Central memory CD4-positive, alpha-beta T cell (primary cell): ENCODE data around the gene CD8B.

ENCODE experiments used
- DNase-seq: peaks from one replicate; pipeline ENCODE4 v3.0.0; 2022

The CD8B gene

GRCh38 chr2:86794861-86795260 lies 66.8 kb downstream of the CD8B start:
- DNase-seq, result no peak

GRCh38 chr2:86793752-86794151 lies 67.9 kb downstream of the CD8B start:
- DNase-seq, result no peak

GRCh38 chr2:86791573-86791972 lies 70.1 kb downstream of the CD8B start:
- no peak for DNase-seq

DNA sequence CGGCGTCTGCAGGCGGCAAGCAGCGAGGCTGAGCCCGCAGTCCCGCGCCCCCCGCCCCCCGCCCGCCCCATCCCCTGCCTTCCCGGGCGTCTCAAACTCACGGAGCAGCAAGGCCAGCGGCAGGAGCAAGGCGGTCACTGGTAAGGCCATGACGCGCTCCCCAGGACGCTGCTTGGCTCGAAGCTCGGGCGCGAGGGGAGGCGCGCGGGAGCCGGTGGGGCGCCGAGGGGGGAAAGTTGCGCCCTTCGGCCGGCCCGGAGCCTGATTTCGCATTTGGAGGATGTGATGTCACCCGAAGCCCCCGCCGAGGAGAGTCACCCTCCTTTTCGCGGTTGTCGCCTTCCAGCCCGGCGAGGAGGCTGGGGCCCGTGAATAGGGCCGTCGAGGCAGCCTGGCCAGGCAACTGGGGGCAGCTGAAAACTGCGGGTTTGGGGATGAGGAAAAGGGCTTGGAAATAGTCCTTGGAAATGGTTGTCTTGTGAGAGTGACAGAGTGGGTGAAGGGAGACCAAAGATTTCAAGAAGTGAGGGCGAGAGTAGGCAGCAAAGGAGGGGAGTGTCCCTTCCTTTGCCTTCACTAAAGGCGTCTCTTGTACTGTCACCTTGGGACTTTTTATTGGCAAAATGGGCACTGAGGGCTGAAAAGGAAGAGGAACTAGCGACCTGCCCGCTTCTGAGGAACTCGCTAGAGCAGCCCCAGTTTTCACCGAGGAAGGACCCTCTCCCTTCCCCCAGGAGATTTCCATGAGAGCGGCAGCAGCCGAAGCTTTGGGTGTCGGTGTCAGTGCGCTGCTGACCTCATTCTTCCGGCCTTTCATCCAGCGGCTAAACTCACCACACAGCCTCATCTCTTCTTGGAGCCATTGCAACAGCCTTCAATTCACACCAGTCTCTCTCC lies 70.8 kb downstream of the CD8B start, which contains the start of gene CD8A:
Gene CD8A, minus strand, starts transcription at position 238 of the 897 bp plus-strand sequence. Its CDS starts 88 bp downstream, at position 150.
- DNase-seq, result no peak

- DNase-seq, result no peak
These were observed 71.5 kb downstream of the CD8B start for GRCh38 chr2:86790134-86790675.

DNA sequence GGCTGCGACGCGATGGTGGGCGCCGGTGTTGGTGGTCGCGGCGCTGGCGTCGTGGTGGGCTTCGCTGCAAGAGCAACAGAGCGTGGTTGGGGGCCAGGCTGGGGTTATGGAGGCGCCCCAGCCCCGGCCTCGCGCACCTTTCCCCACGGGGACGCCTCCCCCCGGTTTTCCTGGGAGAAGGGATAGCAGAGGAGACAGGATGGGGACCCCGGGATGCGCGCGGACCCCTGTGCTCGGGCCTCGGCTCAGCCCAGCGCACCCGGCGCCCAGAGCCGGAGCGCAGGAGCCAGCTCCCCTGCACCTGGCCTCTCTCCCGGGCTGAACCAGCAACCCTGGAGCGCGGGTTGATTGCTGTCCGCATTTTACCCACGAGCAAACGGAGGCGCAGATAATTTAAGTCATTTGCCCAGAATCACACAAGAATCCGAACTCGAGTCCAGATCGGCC lies 72.0 kb downstream of the CD8B start:
- no peak for DNase-seq

- no peak for DNase-seq
These were observed 72.6 kb downstream of the CD8B start for GRCh38 chr2:86788881-86789686.

DNA sequence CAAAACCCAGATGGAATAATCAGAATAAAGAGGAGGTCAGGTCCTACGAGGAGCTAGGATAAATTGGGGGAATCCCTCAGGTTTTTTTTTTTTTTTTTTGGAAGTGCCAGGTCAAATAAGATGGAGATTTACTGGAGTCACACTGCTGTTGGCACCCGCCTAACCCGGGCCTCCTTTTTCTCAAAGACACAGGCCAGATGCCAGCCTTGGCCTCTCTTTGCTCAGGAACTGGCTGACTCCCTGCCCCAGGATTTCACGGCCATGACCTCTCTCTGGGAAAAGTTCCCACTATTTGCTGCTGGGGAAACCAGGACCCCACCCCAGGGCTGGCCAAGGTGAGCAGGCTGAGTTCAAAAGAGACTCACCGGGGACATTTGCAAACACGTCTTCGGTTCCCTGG lies 73.5 kb downstream of the CD8B start:
- DNase-seq, result no peak

DNA sequence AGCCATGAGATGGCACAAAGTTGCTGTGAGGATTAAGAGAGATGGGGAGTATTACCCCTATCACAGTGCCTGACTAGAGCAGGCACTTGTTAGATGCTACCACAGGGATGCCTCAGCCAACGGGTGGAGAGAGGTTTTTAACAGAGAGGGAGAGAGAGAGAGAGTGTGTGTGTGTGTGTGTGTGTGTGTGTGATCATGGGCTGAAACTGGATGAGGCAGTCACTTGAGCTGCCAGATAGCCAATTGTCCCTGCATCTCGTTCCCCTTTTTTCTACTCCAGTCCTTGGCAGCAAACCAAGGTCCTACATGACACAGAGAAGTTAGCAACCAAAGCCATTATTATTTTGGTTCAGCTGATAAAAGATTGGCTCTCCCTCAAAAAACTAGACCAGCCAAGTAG lies 74.0 kb downstream of the CD8B start:
- DNase-seq, result no peak

GRCh38 chr2:86786001-86786536 lies 75.6 kb downstream of the CD8B start:
- DNase-seq, result no peak

- no peak for DNase-seq
These were observed 76.2 kb downstream of the CD8B start for GRCh38 chr2:86785456-86785855.

DNA sequence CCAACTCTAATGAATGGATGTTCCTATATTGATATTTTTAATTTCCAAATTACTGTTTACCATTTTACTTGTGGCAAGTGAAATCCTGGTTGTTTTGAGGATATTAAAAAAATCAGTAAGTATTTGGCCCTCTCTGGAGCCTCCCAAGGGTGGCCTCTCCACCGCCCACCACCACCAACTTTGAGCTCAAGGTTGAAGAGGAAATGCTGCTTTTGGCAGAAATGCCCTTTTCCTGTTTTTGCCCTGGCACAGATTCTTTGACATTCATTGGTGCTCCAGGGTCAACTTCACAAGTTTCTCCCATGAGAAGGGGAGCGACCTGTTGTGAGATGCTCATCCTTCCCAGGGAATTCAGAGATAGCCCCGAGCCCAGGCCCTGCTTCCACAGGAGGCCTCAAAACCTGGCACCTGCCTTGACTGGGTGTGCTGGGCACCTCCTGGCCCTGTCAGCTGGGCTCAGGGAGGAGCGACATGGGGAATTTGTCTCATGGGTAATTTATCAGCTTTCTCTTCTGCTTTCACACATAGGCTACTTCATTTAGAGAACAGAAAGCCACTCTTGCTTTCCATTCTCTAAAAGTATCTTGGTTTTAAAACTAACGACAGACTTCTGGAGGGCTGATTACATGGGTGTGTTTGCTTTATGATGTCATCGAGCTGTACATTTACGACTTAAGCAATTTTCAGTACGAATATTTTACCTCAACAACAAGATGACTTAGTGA lies 77.9 kb downstream of the CD8B start:
- DNase-seq, result no peak

DNA sequence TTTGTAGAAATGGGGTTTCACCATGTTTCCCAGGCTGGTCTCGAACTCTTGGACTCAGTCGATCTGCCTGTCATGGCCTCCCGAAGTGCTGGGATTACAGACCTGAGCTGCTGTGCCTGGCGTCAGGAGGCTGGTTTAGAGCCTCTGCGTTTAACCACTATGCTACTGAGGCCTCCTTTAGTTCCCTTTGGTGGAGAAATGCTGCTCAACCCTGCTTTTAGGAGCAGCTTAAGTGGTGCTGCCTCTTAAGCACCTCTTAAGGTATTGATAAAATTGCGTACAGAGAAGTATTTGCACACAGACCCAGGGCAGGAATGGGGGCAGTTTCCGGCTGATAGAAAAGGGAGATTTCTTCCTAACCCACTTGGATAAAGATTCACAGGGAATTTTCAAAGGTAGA lies 78.9 kb downstream of the CD8B start:
- DNase-seq, result no peak

DNA sequence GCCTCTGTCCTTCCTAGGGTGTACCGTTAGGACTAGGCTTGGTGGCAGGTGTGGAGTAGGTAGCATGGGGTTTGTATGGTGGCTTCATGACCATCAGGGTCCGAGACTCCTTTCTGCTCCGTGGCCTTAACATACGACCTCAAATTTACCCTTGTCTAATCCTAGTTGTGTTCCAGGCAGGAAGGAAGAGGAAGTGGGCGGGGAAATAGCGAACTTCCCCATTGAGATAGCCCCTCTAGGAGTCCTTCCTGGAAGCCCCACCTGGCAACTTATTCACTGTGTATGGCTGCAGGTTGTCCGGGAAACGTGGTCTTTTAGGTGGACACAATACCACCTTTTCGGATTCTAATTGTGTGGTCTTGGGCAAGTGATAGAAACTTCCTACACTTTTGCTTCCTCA lies 80.3 kb downstream of the CD8B start:
- DNase-seq, result no peak

GRCh38 chr2:86779971-86780370 lies 81.7 kb downstream of the CD8B start:
- no peak for DNase-seq

- DNase-seq, result no peak
These were observed 82.7 kb downstream of the CD8B start for GRCh38 chr2:86778957-86779356.

GRCh38 chr2:86776532-86776931 lies 85.2 kb downstream of the CD8B start:
- no peak for DNase-seq

DNA sequence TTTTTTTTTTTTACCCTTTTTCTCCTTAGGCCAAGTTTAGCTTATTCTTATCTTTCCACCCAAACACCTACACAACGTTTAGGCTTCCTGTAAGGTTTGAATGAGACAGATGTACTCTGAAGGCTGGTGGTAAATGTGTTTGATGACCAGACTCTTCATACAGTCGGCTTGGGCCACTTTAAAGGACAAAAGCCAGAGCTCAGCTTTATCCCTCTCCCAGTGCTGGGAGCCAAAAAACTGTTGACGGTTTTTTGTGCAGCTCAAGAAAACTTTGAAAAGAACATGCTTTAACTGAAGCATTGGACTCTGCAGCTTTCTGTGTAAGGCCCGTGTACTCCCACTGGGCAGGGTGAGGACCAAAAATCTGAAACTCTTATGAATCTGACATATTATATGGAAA lies 86.3 kb downstream of the CD8B start:
- DNase-seq, result no peak

- no peak for DNase-seq
These were observed 86.8 kb downstream of the CD8B start for GRCh38 chr2:86774862-86775261.

DNA sequence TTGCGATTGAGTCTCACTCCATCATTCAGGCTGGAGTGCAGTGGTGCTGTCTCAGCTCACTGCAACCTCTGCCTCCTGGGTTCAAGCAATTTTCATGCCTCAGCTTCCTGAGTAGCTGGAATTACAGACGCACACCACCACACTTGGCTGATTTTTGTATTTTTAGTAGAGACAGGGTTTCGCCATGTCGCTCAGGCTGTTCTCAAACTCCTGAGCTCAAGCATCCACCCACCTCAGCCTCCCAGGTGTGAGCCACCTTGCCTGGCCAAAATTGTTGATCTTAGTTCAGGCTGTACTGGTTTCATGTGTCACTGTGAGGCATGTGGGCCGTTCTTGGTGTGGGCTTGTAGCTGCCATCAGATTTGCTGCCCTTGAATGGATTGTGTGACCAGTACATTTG lies 89.1 kb downstream of the CD8B start:
- DNase-seq, result no peak

DNA sequence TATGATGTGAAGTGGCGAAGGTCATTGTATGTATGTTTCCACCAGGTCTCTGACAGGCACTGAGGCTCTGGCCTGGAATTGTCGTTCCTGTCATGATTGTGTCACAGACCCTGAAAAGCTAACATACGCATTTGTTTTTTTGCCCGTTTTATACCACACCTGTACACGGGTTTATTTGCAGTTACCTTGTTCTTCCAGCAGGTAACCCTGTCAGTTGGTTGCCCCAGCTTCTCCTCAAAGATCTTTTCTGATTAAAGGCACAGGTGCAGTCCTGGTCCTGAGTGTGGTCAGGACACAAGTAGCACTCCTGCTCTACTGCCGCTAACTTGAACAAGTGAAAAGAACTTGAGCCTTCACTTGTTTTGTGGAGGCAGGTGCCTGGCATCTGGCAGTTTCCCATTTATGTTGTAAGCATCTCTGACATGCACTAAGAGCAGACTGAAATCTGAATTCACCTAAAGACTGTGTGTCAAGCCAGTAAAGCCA lies 90.8 kb downstream of the CD8B start:
- no peak for DNase-seq

- no peak for DNase-seq
These were observed 91.8 kb downstream of the CD8B start for GRCh38 chr2:86769838-86770237.
